ENCODE data around the gene TATDN3.

DNA sequence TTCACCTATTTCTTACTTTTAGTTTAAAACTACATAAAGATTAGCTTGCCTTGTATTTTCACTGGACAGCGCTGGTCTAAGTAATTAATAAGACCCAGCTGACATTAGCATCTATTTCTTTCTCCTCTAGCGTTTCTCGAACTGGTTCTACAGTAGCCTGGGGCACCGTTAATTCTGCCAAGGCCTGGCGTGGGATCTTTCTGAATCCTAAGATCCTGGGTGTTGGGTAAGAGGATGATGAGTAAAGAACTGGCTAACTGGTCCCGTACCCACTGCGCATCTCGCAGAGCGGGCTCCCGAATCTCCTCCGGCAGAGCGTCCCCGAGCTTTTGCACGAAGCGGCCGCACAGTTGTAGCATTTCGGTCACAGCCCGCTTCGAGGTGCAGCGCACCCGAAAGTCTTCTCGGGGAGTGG lies 426 bp upstream of the TATDN3 start:
- TF ChIP-seq, protein P1, sequence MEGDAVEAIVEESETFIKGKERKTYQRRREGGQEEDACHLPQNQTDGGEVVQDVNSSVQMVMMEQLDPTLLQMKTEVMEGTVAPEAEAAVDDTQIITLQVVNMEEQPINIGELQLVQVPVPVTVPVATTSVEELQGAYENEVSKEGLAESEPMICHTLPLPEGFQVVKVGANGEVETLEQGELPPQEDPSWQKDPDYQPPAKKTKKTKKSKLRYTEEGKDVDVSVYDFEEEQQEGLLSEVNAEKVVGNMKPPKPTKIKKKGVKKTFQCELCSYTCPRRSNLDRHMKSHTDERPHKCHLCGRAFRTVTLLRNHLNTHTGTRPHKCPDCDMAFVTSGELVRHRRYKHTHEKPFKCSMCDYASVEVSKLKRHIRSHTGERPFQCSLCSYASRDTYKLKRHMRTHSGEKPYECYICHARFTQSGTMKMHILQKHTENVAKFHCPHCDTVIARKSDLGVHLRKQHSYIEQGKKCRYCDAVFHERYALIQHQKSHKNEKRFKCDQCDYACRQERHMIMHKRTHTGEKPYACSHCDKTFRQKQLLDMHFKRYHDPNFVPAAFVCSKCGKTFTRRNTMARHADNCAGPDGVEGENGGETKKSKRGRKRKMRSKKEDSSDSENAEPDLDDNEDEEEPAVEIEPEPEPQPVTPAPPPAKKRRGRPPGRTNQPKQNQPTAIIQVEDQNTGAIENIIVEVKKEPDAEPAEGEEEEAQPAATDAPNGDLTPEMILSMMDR (IDR thresholded peaks at IDR 0.05; ENCODE audit: low read depth, low read length): no peak
- TF ChIP-seq EZH2phosphoT487 (IDR thresholded peaks at IDR 0.05; ENCODE audit: low read depth): no peak
